Fibroblast of skin of left quadriceps (primary cell): Measurements from ENCODE around the gene LCE7A.

ENCODE experiments used
- DNase-seq, 2 experiments: peaks; one replicate each; pipeline ENCODE4 v3.0.0-alpha.2; 2013; ENCODE audit warnings: low read depth in 2 of 2

The LCE7A gene

DNA sequence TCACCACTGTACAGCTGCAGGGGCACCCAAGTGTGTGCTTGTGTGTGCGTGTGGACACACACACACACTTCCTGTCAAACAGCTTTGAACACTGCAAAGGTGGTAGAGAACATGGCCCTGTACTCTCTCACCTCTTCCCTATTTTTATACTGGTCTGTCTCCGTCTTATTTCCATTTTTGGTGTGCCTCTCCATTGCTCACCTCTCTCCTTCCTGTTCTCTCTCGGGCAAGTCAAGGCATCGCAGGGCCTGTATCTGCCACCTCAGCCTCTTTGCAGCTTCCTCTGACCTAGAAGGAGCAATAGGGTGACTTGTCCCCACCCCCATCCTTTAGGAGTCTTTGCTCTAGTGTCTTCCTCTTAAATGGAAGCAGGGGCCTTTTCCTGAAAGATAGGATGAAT lies 20.5 kb downstream of the LCE7A start:
- DNase-seq, result no peak

DNA sequence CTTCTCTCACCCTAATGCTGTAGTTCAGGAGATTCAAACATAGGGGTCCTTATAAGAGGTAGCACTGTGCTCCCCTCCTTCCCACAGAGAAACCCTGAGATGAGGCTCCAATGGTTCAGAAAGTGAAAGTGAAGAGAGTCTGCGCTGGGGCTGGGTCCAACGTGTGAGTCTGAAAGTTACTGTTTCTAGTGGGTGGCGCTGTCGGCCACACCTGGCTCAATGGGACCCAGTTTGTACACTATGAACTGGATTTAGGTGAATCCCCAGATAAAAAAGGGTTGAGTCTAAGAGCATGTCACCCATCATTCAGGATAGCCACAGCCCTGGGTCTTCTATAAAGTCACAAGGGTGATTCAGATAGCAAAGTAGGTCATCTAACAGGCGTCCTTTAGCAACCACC lies 21.1 kb downstream of the LCE7A start:
- DNase-seq, result no peak

DNA sequence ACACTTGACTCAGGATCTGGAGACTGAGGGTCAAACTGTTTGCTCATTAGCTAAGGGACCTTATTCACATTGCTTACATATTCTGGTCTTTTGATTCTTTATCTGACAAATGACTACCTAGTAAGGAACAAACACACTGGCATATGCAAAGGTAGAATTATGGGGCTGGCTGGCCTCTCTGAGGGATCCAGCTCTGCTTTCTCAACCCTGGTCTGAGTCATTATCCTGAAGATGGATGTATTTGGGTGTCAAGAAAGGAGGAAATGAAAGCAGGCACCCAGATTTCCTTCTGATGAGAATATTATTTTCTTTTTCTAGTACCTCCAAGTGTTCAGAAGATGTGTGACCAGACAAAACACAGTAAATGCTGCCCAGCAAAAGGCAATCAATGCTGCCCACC lies 24.3 kb downstream of the LCE7A start:
- no peak for DNase-seq

DNA sequence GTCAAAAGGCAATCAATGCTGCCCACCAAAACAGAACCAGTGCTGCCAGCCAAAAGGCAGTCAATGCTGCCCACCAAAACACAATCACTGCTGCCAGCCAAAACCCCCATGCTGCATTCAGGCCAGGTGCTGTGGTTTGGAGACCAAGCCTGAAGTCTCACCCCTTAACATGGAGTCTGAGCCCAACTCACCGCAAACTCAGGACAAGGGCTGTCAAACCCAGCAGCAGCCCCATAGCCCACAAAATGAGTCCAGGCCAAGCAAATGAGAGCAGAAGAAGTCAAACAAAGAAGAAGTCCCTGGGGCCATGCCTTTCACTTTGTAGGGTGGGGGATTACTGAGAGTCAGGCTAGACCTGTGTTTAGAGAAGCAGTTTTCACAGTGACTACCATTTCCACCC lies 24.7 kb downstream of the LCE7A start:
- no peak for DNase-seq

DNA sequence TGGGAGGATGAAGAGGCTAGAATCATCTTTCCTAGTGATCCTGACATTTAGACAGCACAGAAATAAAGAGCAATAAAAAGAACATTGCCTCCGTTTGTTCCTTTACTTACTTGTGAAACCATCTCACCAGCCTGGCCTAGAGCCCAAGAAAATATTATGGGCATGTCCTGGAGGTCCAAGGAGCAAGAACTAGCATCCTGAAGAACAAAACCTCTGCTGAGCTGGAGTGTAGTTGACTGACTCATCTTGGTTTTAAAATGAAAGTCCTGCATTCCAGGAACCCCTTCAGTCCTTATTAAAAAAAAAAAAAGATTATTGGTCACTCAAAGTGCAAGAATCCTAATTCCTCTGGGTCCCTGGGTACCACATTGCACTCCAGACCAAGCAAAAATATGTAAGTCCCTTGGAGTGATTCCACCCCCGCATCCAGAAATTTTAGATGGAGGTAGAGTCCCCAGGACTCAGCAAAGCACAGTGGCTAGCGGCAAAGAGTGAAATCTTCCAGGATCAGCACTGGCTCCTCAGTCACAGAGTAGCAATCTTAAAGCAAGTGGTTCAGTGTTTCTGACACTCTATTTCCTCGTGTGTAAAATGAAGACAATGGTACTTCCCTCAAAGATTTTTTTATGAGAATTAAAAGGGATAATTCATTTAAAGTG lies 25.3 kb downstream of the LCE7A start:
- DNase-seq, result peak in 1 of 2 experiments; percentile 21

DNA sequence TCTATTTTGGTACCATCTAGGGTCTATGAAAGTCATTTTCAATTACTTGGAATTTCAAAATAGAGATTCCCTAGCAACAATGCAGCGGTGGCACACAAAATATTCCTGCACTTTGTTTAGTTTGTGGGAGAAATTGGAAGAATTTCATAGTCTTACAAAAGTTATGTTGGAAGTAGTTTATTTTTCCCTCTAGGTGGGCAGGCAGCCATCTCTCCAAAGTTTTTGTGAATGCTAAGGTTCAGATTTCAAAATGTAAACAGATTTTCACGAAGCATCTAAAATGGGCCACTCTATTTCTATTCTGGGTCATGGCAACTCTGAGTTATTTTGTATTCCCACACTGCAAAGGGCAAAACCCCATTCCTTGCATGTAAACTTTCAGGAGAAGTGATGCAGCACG lies 26.3 kb downstream of the LCE7A start:
- no peak for DNase-seq

DNA sequence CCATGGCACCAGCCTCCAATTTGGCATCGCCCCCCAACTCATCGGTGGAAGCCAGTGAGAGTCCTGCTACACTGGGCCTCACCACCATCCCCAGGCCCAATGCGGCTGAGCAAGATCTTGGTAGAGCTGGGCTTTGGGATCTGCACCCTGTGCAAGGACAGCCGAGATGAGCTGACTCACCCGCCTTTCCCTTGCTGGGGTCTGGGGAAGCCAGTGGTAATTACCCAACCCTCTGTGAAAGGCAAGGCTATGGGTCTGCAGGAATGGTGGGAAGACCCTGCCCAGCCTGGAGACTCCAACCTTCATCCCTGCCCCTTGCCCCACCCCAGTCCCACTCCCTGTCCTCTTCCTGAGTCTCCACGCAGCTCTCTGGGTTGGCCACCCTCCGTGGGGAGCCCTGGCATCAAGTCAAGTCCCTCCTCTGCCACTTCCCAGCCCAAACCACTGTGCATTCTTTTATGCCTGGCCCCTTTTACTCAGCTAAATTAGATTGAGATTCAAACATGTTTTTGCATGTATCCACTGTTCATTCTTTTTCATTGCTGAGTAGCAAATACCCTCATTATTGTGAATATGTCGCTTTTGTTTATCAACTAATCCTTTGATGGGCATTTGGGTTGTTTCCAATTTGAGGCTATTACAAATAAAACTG lies 27.1 kb downstream of the LCE7A start:
- no peak for DNase-seq

DNA sequence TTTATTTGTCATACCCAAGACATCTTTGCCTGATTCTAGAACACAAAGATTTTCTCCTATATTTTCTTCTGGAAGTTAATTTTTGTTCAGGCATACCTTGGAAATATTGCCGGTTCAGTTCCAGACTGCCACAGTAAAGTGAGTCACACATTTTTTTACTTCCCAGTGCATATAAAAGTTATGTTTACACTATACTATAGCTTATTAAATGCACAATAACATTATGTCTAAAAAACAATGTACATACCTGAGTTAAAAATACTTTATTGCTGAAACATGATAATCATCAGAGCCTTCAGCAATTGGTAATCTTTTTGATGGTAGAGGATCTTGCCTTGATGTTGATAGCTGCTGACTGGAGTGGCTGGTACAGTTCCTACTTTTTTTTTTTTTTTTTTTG lies 28.3 kb downstream of the LCE7A start:
- DNase-seq, result no peak

DNA sequence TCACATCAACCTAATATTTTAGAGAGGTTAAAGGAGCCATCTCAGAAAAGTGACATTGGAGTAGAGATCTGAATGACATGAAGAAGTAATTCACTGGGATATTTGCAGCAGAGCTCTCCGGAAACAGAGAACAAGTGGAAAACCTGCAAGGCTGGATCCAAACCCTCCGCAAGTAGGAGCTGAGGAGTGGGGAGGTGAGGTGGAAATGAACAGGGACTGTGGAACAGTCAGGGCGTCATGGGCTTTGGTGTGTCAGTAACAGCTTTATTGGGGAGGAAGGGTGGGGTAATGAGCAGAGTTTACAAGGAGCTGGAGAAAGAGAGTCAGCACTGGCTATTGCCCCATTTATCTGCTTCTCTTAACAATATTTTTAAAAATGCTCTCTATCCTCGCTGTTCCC lies 39.2 kb downstream of the LCE7A start:
- DNase-seq, result no peak

DNA sequence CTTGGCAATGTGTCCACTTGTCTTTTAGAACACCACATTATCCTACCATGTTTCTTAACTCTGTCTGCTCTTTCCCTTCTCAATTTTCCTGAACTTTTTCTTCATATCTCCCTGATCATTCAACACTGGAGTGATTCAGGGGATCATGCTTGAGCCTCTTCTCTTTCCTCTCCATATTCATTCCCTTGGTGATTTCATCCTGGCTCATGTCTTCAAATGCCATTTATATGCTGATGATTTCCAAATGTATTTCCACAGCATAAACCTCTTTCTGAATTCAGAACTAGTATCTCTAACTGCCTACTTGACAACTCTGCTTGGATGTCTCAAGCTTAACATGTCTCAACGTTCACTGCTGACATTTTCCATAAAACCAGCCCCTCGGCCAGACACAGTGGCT lies 40.1 kb downstream of the LCE7A start:
- DNase-seq, result no peak

DNA sequence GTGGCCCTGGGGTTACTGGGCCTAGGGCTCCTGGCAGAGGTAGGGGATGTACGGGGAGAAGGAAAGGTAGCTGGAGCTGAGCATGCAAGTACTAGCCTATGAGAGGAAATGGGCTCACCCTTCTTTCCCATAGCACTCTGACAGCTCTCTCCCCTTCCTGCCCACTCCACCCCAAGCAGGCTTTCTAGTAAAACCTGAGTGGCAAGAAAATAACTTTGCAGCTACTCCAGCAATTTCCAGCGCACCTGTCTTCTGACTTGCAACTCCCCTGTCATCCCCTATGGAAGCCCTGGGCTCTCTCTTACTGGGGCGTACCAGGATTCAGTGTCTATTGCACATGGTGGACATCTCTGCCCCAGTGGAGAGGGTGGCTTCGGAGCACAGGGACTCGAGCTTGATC lies 41.8 kb downstream of the LCE7A start:
- no peak for DNase-seq

DNA sequence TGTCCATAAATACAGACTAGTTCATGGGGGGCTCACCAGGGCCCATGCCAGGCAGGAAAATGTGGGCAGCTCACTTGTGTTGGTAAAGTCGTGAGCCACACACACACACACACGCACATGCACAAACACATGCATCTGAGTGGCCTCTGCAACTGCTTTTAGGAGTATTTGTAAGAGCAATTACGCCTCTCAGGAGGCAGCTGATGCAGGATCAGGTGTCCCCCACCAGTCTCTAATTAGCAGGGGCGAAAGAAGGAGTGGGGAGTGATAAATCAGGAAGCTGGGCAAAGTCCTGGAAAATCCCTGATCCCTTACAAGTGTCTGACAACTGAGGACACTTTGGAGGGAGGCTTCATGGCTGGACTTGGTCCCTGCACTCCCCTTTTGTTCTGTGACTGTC lies 42.8 kb downstream of the LCE7A start:
- no peak for DNase-seq

DNA sequence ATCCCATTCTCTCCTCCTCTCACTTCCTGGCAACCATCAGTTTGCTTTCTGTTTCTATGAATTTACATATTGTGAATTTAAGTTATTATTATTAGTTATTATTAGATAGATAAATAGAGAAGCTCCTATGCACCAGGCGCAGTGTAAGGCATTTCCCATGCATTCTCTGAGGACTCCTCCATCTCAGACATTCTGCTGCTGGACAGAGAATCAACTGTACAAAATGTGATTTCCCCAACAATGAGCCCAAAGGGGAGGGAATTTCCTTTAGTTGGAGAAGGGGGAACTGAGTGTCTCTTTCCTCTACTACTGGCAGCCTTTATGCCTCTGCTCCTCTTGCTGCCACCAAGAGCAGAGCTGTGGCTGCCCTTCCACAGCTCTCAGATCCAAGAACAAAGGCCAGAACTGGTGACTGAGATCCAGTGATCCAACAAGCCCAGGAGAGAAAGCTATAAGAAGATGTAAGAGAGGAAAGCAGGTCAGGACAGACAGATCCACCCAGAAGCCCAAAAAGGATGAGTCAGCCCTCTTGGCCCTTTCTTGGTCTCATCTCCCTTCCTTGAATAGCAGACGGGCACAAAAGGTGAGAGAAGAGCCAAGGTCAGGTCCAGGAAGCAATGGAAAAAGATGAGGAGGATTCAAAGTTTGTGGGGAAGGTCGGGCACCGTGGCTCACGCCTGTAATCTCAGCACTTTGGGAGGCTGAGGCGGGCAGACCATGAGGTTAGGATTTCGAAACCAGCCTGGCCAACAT lies 45.1 kb downstream of the LCE7A start:
- DNase-seq, result no peak

DNA sequence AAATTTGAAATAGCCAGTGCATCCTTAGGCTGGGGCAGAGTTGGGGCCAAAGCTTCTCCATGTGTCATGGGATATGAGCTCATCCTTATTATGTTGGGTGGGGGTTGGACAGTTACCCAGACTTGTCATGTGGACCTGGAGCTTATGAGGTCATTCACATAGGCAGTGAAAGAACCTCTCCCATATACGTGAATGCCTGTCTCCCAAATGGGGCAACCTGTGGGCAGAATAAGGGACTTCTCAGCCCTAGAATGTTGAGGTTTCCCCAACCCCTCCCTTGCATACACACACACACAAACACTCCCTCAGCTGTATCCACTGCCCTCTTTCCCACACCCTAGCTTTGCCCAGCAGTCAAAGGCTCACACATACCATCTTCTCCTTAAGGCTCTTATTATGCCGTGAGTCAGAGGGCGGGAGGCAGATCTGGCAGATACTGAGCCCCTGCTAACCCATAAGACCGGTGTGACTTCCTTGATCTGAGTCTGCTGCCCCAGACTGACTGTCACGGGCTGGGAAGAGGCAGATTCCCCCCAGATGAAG lies 46.3 kb downstream of the LCE7A start:
- peak in 1 of 2 experiments; percentile 21 for DNase-seq

DNA sequence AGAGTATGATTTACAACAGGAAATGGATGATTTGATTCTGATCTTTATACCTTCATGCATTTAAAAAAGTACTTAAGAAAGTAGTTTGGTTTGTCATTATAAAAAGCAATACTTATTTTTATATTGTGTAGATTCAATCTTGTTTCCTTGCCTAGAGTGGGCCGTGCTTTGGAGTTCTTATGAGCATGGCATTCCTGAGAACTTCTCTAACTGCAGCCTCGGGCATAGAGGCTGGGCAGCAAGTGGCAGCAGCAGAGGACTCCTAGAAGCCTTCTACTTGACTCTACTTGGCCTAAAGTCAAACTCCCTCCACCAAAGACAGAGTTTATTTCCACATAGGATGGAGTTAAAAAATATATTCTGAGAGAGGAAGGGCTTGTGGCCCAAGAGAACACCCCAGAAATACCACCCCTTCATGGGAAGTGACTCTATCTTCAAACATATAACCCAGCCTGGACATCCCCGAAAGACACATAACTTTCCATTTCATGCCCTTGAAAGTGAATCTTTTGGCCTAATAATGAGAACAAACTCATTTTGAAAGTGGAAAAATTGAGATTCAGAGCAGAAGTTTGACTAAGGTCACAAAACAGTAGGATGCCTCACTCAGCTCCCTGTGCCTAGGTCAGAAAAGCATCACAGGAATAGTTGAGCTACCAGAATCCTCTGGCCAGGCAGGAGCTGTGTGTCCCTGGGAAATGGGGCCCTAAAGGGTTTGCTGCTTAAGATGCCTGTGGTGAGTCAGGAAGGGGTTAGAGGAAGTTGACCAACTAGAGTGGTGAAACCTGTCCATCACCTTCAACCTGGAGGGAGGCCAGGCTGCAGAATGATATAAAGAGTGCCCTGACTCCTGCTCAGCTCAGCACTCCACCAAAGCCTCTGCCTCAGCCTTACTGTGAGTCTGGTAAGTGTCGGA lies 48.1 kb downstream of the LCE7A start, which contains the start of gene IVL:
TSS of gene IVL (plus strand) at position 861 of the 916 bp plus-strand sequence. CDS start 1,252 bp downstream, outside the sequence.
- DNase-seq, result peak in 1 of 2 experiments; percentile 4

DNA sequence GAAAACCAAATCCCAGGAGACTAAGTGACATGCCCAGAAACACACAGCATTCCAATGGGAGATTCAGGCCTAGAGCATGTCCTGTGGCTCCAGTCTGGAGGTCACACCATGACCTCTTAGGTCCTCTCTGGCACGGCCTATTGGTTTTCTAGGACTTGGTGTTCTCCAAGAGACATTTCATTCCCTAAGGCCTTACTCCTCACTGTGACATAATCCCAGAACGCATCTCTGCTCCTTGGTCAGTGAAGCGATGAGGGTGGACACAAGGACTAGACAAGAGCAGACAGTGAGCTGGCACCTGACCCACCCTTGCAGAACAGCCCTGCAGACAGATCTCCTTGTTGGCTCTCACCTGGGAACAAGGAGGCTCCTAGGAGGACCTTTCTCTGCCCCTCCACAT lies 49.4 kb downstream of the LCE7A start:
- no peak for DNase-seq
